NOMO-1 treated with DMSO at 0.1 percent for 48 hours (cell line): ENCODE results near the gene OR6K2.

ENCODE experiments used
- DNase-seq: peaks from one replicate; lab custom pipeline; 2025; ENCODE audit not compliant: unreplicated experiment; lab: John Stamatoyannopoulos, UW

The OR6K2 gene

GRCh38 chr1:158686111-158687009 lies 14.1 kb downstream of the OR6K2 start, which contains the start of gene SPTA1:
Gene SPTA1, minus strand, starts transcription at chr1:158686715. Its CDS starts 198 bp downstream, at chr1:158686517.
- DNase-seq, result peak; percentile 86

GRCh38 chr1:158685085-158685484 lies 15.4 kb downstream of the OR6K2 start:
- no peak for DNase-seq

DNA sequence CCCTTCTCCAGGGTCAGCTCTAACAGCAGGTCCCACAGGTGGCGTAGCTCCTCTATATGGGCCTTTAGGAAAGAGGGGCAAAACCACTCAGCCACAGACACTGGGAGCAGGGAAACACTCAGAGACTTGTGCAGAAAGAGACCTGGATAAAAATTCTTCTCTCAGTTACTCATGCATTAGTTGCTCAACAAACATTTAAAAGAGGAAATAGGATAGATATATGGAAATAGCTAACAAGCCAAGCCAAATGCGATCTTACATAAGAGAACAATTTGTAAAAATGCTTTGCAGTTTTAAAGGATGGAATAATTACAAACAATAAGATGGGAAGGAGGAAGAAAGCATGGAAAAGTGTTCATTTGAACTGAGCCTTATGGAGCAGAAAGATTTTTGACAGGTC lies 18.8 kb downstream of the OR6K2 start:
- peak; percentile 64 for DNase-seq

DNA sequence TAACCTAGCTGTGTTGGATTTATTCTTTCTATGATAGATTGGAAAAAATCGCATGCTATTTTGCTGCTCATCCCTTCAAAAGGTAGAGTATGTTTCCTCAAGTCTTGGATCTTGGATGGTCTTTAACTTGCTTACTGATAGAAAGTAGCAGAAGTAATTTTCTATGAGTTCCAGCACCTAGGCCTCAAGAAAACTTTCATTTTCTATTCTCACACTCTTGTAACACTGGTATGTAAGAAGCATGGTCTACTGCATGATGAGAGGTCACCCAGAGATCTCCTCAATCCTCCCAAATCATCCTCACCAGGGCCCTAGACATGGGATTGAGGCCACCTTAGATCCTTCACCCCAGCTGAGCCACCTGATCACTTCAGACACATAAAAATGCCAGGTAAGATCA lies 21.2 kb downstream of the OR6K2 start:
- DNase-seq, result no peak

GRCh38 chr1:158675563-158676323 lies 24.7 kb downstream of the OR6K2 start:
- DNase-seq, result no peak

DNA sequence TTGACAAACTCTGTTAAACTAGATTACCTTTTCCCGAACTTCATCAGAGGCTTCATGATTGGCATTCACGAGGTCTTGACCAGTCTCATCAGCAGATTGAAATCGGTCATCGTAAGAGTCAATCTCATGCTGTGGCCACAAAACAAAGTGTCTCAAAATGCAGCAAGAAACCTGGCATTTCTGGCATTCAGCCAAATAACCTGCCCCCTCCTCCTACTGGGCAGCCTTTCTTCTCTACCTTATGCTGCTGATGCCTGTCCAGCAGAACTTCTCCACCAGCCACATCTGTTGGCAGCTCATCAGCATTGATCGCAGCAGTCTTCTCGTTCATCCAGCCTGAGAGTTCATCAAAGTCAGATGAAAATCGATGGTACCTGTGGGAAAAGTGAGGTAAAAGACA lies 26.1 kb downstream of the OR6K2 start:
- DNase-seq, result no peak

GRCh38 chr1:158666037-158666436 lies 34.4 kb downstream of the OR6K2 start:
- DNase-seq, result no peak

DNA sequence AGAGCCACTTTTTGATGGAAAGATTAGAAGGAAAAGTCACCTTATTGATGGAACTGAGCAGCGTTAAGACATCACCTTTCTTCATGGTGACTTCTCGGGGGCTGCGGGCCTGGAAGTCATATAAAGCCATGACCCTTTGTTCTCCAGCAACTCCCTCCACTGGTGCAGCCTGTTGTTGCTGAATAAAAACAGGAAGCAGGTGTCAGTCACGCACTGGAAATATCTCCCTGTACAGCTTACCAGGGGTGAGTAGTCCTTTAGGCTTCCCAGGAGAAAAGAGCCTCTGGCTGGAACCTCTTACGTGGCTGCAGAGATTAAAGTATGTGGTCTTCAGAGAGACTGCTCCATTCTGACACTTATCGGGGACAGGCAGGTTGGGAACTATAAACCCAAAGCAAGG lies 45.9 kb downstream of the OR6K2 start:
- DNase-seq, result peak; percentile 37

GRCh38 chr1:158654086-158654485 lies 46.4 kb downstream of the OR6K2 start:
- DNase-seq, result peak; percentile 67

DNA sequence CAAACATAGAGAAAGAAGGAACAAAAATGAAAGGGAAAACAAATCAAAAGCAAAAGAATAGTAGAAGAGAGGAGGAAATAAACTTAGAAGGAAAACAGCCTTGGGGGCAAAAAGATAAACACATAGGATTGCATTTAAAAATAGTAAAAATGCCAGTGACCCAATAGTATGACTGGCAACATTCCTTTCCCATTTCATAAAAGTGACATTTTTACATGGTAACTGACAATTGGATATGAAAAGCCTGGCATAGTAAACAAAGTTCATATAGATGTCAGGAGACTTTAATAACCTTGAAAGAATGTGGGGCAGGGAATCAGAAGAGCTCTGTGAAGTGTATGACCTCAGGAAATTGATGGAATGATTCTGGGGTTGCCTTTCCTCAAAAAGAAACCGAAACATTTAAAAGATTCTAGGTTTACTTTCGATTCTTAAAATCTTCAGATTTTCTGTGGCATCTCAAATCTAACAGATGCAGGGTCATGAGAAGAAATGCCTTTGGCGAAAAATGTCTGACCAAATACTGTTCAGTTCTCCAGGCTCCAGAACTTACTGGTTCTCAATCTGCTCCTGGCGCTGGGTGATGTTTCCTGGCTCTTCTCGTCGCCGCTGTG lies 47.6 kb downstream of the OR6K2 start:
- no peak for DNase-seq
